Vagina (tissue), 2 donors: Measurements from ENCODE around the gene VPS9D1. TPM values are rescaled to one million over a fixed set of nuclear protein-coding genes. Genes with fewer than 3 reads are reported as not detected.

Source experiments
- DNase-seq, 2 donors: peaks; one replicate each; pipeline ENCODE4 v3.0.0-alpha.2; 2017; ENCODE audit errors: extremely low spot score in 2 of 2
- H3K27ac ChIP-seq: fragments of 200-600 bp; sonication (generic); one replicate; pipeline ENCODE4 v1.5.1; 2019
- H3K27me3 ChIP-seq: fragments of 200-600 bp; sonication (generic); one replicate; pipeline ENCODE4 v1.5.1; 2019
- H3K36me3 ChIP-seq, 2 donors: fragments of 200-600 bp; sonication (generic); one replicate each; pipeline ENCODE4 v1.5.1; 2017 to 2019
- H3K4me1 ChIP-seq: fragments of 200-600 bp; sonication (generic); one replicate; pipeline ENCODE4 v1.5.1; 2019
- H3K4me3 ChIP-seq, 2 donors: fragments of 200-600 bp; sonication (generic); 1 replicate in 1 of 2; 2 replicates in 1 of 2; pipeline ENCODE4 v1.5.1; 2016 to 2019
- H3K9me3 ChIP-seq: fragments of 200-600 bp; sonication (generic); one replicate; pipeline ENCODE4 v1.5.1; 2019
- CTCF ChIP-seq, 3 experiments: fragments of 450-650 bp in 2 of 3; fragments of 200-600 bp in 1 of 3; sonication (generic) in 1 of 3; IDR thresholded peaks; one replicate each; pipeline ENCODE4 v1.5.1; 2017 to 2019; ENCODE audit warnings: antibody characterized with exemption in 3 of 3, mild to moderate bottlenecking in 2 of 3, moderate library complexity in 2 of 3
- POLR2A ChIP-seq, 2 donors: fragments of 450-650 bp; IDR thresholded peaks; one replicate each; pipeline ENCODE4 v1.6.1; 2017; ENCODE audit warnings: antibody characterized with exemption in 2 of 2, mild to moderate bottlenecking in 2 of 2, moderate library complexity in 2 of 2
- POLR2AphosphoS5 ChIP-seq, 2 donors: sonication (generic); formaldehyde crosslinking; IDR thresholded peaks; one replicate each; pipeline ENCODE4 v1.9.0; 2017; ENCODE audit warnings: antibody characterized with exemption in 2 of 2, mild to moderate bottlenecking in 2 of 2, low read depth in 1 of 2; ENCODE audit not compliant: insufficient read depth in 1 of 2
- intact Hi-C: fragments of 100-400 bp; cut with DNase I; formaldehyde crosslinking; loops from one replicate; pipeline ENCODE4 v1.15.1; 2023
- total RNA-seq: library from RNA; depleted of rRNA; stranded (reverse); fragments of >200 nt; gene quantifications from one replicate; pipeline ENCODE4 v1.2.3, GENCODE V29; 2016

VPS9D1 gene
- total RNA-seq, 1 donor from 2014 or later: 10.1 TPM

- DNase-seq: no peak
- intact Hi-C loops: no loop called here
Observed at GRCh38 chr16:89744813-89745212, 24.1 kb upstream of the VPS9D1 start.

GRCh38 chr16:89742948-89743347 lies 22.2 kb upstream of the VPS9D1 start:
- Histone ChIP-seq H3K27ac (no peak overlapping the region), H3K4me1 (no peaks in the 10 kb centered on the region), H3K4me3 (no peak overlapping the region), H3K9me3 (no peaks in the 10 kb centered on the region), H3K36me3 (peaks cover 0 to 24% of the 10 kb centered on the region in 2 donors), H3K27me3 (no peaks in the 10 kb centered on the region)
- intact Hi-C loops: no loop called here
- DNase-seq: no peak
- TF ChIP-seq POLR2A (IDR thresholded peaks at IDR 0.05): no peak
- no peak for TF ChIP-seq CTCF (IDR thresholded peaks at IDR 0.05)
- TF ChIP-seq POLR2AphosphoS5 (IDR thresholded peaks at IDR 0.05; ENCODE audit: insufficient read depth in 1 of 2, low read depth in 1 of 2): no peak

More at GRCh38 chr16:89744813-89745212, 24.1 kb upstream of the VPS9D1 start:
- Histone ChIP-seq H3K4me3 (no peak overlapping the region), H3K4me1 (no peaks in the 10 kb centered on the region), H3K27me3 (no peaks in the 10 kb centered on the region), H3K27ac (no peak overlapping the region), H3K9me3 (no peaks in the 10 kb centered on the region), H3K36me3 (peaks cover 0 to 6% of the 10 kb centered on the region in 2 donors)
- no peak for TF ChIP-seq POLR2AphosphoS5 (IDR thresholded peaks at IDR 0.05; ENCODE audit: insufficient read depth in 1 of 2, low read depth in 1 of 2)
- no peak for TF ChIP-seq CTCF (IDR thresholded peaks at IDR 0.05)
- no peak for TF ChIP-seq POLR2A (IDR thresholded peaks at IDR 0.05)

GRCh38 chr16:89741342-89742014 lies 20.8 kb upstream of the VPS9D1 start:
- Histone ChIP-seq H3K4me3 (no peak overlapping the region), H3K27ac (no peak overlapping the region), H3K27me3 (no peaks in the 10 kb centered on the region), H3K4me1 (no peaks in the 10 kb centered on the region), H3K9me3 (no peaks in the 10 kb centered on the region), H3K36me3 (peaks cover 0 to 39% of the 10 kb centered on the region in 2 donors)
- TF ChIP-seq POLR2AphosphoS5 (IDR thresholded peaks at IDR 0.05; ENCODE audit: insufficient read depth in 1 of 2, low read depth in 1 of 2): no peak
- TF ChIP-seq CTCF (IDR thresholded peaks at IDR 0.05): no peak
- TF ChIP-seq POLR2A (IDR thresholded peaks at IDR 0.05): no peak
- no peak for DNase-seq
- intact Hi-C loops: no loop called here

GRCh38 chr16:89739383-89739782 lies 18.7 kb upstream of the VPS9D1 start:
- TF ChIP-seq POLR2AphosphoS5 (IDR thresholded peaks at IDR 0.05; ENCODE audit: insufficient read depth in 1 of 2, low read depth in 1 of 2) (no peak), POLR2A (IDR thresholded peaks at IDR 0.05) (no peak)

GRCh38 chr16:89738538-89739317 lies 18.0 kb upstream of the VPS9D1 start:
- TF ChIP-seq CTCF (IDR thresholded peaks at IDR 0.05): no peak
- TF ChIP-seq POLR2AphosphoS5 (IDR thresholded peaks at IDR 0.05; ENCODE audit: insufficient read depth in 1 of 2, low read depth in 1 of 2): peak in 1 of 2 donors; percentile 17
- peaks cover 0 to 67% of the 10 kb centered on the region in 2 donors for H3K36me3 ChIP-seq

More at GRCh38 chr16:89739383-89739782, 18.7 kb upstream of the VPS9D1 start:
- Histone ChIP-seq H3K36me3 (peaks cover 0 to 60% of the 10 kb centered on the region in 2 donors), H3K9me3 (no peaks in the 10 kb centered on the region), H3K4me3 (no peak overlapping the region), H3K4me1 (no peaks in the 10 kb centered on the region), H3K27me3 (no peaks in the 10 kb centered on the region), H3K27ac (no peak overlapping the region)
- intact Hi-C loops: no loop called here
- DNase-seq: no peak

More at GRCh38 chr16:89738538-89739317, 18.0 kb upstream of the VPS9D1 start:
- Histone ChIP-seq H3K27me3 (no peaks in the 10 kb centered on the region), H3K9me3 (no peaks in the 10 kb centered on the region), H3K4me3 (no peak overlapping the region), H3K4me1 (no peaks in the 10 kb centered on the region), H3K27ac (no peak overlapping the region)
- no peak for DNase-seq
- intact Hi-C loops: no loop called here
